Erythroblast (primary cell): ENCODE data around the gene SAA4.

Experiments
- GATA1 ChIP-seq: IDR thresholded peaks from 2 replicates; pipeline ENCODE4 v1.6.1; 2011; ENCODE audit warnings: low read depth, mild to moderate bottlenecking, control low read depth, low read length, moderate library complexity
- POLR2A ChIP-seq: IDR thresholded peaks from 2 replicates; pipeline ENCODE4 v1.6.1; 2011; ENCODE audit warnings: mild to moderate bottlenecking, low read length

DNA sequence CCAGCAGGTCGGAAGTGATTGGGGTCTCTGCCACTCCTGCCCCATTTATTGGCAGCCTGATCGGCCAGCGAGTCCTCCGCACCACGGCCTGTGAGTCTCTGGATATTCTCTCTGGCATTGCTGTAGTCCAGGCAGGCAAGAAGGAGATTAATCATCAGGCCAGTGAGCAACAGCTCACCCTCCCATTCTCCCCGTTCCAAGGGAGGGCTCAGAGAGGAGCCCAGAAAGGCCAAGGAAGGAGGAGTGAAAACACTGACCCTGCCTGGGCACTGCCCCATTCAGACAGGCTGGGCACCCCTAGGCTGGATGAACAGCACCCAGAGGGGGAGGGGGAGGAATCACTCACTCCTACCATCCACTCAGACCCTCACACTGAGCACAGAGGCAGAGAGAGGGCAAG is 8.8 kb upstream of the SAA4 start:
- TF ChIP-seq POLR2A, result no peak
- no peak for TF ChIP-seq GATA1
